Activated T-cell treated with anti-CD3 and anti-CD28 coated beads for 24 hours (primary cell): Measurements from ENCODE around the gene SEPTIN10.
"Not testable (repeated sequence)": the region's sequence is repeated elsewhere in the genome, so short reads cannot be mapped to it uniquely, and the experiment has no call there.

Experiments
- DNase-seq: peaks from one replicate; pipeline ENCODE4 v3.0.0-alpha.2; 2020; ENCODE audit warnings: low read depth

Gene SEPTIN10

DNA sequence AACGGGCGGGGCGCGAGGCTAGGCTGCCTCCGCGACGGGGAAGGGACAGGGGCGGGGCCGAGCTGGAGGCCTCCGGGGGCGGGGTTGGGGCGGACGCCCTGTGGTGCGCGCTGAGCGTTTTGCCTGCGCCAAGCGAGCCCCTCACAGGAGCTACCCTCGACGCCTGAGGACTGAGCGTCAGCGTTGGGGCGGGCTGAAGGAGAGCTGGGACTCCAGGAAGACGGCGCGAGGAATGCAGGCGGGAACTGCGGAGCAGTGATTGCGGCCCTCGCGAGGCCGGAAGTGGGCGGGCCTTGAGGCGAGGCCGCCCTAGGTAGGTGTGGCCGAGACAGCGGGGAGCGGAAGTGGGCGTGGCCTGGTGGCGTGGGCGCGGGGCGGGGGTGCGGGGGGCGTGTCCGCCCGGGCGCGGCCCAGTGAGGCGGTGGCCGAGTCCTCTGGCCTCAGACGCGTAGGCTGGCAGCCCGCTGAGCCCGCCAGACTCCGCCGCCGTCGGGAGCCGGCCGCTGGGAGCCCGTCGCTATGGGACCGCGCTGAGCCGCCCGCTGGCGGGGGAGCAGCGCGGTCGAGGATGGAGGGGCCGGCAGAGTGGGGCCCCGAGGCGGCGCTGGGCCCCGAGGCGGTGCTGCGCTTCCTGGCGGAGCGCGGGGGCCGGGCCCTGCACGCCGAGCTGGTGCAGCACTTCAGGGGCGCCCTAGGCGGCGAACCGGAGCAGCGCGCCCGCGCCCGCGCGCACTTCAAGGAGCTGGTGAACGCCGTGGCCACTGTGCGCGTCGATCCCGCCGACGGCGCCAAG lies at the start of gene SEPTIN10, which contains the start of gene SOWAHC:
TSS of gene SEPTIN10 (minus strand) at position 45 of the 793 bp plus-strand sequence. CDS start 139 bp downstream, outside the sequence.
TSS of gene SOWAHC (plus strand) at position 443 of the 793 bp plus-strand sequence. CDS start at position 569, 126 bp downstream.
- peak; percentile 60 for DNase-seq

DNA sequence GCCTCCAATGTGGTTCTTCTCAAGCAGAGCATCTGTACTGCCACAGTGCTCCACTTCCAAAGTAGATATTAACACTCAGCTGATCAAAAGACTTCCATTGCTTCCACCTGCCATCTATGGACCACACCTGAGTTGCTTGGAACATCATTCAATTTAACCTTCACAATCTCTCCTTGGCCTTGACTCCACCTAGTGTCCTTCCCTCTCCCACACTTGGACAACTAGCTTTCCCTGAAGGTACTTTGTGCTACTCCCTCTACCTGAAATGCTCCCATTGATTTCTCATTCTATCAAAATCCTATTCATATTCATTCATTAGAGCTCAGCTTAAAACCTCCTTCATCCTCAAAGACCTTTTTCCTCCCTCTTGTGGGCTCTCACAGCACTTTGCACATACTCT lies 49.1 kb upstream of the SEPTIN10 start:
- DNase-seq = no peak

DNA sequence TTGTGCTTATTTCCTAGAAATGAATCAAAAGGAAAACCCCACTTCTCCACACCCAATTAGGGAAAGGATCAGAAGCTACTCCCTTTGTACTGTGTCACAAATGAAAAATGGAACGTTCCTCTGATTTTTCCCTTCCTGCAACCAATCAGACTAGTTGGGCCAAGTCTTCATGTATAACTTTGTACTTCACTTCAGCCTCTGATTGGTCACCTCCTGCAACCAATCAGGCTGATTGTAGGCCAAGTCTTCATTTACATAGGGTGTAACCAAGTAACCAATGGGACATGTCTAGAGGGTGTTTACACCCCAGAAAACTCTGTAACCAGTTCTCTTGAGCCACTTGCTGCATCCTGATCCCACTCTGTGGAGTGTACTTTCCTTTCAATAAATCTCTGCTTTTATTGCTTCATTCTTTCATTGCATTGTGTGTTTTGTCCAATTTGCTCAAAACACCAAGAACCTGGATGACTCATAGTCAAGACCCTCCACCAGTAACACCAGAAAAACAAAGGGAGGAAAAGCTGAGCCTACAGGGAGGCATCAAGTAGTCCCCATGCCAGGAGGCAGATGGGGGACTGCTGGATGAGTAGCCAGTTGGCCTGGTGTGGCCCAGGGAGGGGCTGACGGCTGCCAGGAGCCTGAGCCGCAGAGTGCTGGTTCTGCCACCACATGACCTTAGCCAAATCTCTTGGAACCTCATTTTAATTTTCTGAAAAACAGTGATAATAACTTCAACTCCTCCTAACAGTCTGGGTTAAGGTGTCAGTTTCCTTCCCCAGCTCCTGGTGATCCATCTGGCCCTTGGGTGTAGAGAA lies 46.5 kb upstream of the SEPTIN10 start:
- no peak for DNase-seq

DNA sequence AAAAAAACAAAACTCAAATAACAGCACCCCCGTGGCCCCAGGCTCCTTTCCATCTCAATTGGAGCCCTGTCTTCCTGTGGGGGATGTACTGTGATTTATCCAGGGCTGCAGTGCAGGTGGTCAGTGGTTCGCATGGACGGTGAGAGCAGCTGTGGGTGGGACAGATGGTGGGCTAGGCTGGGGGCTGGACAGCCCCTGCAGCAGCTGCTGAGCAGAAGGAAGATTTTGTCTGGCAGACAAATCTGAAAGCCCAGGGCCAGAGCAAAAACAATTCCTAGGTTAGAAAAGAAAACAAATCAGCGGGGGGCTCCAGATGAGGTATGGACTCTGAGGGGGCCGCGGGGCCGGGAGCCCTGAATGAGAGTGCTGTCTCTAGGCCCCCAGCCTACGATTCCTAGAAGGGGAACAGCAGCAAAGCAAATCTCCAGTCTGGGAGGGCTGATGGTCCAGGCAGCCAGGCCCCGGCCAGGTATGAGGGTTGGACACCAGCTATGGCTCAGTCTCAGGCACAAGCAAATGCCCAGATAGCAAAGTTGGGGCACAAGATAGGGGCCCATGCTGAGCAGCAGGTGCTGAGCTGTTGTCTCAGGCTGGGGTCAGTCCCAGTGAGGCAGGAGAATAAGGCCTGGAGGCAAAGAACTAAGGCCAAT lies 45.8 kb upstream of the SEPTIN10 start:
- DNase-seq = no peak

DNA sequence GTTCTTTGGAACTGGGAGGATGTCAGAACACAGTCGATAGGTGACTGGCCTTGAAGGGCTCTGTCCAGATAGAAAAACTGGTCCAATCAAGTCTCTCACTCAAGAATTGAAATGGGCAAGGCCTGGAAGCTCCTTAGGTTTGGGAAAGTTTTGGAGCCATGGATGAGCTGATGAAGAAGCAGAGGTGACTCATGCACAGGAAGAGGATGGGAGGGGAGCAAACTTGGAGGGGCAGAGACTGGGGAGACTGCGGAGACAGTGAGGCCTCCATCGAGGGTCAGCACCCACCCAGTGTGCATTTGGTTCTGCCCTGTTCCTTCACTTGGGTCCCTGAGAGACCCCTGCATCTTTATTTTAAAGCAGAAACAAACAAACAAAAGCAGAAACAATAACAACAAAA lies 41.5 kb upstream of the SEPTIN10 start:
- DNase-seq = no peak

DNA sequence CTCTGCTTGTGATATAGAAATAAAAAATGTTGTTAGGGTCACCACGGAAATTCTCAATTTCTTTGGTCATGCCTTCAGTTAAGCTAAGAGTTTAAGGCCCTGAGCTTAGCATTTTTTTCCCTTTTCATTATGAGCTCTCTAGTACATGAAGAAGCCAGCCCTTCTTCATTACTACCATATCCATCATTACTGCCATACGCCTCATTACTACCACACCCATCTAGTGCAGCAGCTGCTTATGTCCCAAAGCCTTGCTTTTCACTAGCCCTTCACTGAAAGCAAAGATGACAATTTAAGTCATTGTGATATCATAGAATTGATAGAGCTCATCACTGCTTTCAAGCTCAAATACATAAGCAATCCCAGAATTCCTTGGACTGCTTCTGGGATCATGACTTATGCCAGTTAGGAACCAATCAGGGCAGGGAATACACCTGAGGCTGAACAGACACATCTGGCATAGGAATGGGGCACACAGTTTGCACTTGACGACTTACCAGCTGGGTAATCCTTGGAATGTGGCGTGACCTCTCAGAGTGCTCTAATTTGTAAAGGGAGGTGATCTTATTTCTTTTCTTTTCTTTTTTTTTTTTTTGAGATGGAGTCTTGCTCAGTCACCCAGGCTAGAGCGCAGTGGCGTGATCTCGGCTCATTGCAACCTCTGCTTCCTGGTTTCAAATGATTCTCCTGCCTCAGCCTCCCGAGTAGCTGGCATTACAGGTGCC lies 40.7 kb upstream of the SEPTIN10 start:
- no peak for DNase-seq

DNA sequence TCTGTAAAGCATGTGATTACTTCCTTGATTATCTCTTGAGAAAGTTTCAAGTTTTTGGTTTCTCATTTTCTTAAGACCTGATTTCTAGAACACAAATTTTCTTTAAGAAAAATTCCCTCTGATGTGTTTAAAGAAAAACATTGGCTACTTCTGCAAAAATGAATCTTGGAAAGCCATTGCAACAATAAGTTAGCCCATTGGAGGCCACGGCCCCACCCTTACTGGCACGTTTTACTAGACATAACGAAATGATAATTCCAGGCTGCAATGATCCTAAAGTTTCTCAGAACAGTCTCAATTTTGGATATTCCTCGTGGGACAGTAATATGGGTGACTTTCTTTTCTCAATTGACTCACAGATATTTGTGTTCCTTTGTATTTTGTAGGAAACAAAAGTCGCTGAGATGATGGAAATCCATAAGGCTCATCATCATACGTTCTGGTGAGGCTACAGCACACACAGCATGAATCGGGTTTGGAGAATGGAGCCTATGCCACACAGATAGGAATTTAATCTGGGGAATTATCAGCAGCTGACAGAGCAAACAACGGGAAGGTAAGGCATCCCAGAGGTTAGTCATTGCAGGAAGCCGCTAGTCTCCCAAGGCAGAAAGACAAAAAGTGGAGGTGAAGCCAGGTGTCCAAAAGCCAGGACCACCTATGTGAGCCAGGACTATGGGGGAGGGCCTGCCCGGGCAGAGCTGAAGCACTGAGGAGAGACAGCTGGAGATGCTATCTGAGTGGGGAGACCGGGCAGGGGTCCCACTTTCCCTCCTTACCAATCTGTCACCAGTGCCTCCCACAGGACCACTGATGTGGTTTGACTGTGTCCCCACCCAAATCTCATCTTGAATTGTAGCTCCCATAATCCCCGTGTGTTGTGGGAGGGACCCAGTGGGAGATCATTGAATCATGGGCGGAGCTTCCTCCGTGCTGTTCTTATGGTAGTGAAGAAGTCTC lies 36.2 kb upstream of the SEPTIN10 start:
- DNase-seq = no peak

DNA sequence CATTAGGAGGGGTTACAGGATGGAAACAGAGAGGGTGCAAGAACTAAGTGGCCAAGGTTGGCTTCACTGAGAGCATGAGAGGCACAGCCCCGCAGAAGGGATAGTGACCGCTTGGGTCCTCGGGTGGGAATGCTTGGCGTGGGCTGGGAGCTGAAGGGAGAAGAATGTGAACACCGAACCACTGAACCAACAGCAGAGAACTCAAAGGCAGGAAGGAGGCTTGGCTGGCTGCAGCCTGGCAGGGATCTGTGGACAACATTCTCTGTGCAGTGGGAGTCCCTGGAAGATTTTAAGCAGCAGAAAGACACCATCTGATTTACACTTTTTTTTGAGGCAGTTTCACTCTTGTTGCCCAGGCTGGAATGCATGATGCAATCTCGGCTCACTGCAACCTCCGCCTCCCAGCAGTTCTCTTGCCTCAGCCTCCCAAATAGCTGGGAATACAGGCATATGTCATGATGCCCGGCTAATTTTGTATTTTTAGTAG lies 34.3 kb upstream of the SEPTIN10 start:
- no peak for DNase-seq

DNA sequence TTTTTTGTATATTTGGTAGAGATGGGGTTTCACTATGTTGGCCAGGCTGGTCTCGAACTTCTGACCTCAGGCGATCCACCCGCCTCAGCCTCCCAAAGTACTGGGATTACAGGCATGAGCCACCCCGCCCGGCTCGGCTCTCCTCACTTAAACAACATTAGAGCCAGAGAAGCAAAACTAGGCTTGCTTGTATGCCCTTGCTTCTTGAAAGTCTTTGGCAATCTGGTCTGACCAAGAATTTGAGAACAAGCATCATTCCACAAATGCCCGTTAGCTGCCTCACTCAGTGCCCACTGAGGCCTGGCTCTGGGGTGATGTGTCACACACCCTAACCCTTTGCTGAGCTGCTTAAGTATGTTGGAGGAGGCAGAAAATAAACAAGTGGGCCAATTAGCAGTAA lies 33.9 kb upstream of the SEPTIN10 start:
- no peak for DNase-seq

DNA sequence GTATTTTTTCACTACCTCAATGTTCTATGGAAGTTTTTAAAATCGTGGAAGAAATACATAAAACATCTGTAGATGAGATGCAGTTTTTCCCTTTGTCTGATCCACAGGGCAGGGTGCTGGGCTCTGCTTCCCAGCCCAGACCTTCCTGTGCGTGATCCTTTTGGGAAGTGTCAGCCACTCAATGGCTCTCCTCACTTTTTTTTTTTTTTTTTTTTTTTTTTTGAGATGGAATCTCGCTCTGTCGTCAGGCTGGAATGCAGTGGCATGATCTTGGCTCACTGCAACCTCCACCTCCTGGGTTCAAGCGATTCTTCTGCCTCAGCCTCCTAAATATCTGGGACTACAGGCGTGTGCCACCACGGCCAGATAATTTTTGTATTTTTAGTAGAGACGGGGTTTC lies 33.2 kb upstream of the SEPTIN10 start:
- no peak for DNase-seq

DNA sequence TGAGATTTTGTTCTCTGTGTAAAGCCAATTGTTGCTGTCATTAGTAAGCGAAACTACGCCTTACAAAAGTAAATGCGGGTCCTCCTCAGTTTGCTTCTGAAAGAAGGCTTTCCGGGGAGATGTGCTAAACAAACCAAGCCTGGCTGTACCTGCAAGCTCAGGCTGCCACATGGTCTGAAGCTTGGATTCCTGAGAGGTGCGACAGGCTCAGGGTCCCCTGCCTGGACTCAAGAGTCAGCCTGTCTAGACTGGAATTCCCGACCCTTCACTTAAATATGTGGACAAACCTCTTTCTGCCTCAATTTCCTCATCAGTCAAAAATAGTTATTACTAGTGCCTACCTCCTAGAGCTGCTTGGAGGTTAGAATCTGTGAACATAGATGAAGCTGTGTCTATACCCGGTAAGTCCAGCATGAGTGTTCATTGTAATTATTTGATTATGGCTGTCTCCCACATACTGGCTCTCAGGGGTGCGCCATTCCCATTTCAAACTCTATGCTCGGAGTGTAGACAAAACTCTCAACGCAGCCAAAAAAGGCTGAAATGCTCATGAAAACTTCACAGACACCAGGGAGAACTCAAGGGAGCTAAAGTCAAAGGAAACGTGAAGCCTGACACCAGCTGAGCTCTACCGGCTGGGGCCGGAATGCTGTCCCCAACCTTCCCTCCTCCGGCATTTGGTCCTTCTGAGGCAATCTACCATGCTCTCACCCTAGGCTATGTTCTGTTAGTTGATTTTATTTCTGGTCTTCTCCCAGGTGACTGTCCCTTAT lies 31.8 kb upstream of the SEPTIN10 start:
- no peak for DNase-seq

DNA sequence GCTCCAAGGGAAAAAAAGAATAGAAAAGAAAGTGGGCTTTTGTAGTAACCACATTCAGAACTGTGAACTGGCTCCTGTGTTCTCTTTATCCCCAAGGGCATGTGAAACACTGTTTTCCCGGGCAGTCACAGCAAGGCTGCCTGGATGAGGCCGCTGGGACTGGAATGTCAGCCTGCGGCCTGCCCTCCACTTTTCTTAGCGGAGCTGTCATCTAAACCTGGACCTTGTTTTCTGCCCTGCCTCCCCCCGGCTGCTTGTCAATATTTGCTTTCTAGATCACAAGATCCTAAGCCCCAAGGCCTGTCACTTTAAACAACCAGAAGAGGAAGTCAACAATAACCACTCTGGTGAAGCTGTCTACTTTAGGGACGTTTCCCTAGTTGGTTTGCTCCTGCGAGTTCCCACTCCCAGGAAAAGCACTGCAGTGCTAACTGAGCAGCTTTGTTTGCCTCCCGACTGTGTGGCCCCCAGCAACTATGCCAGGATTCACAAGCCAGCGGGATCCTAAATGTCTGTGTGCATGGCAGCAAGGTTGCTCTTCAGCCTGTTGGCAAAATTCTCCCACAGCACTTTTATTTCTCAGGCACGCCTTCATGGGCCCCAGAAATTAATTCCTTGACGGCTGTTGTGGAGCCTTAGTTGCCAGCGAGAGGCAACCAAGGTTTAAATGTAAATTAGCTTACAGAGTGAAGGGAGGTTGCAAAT lies 31.0 kb upstream of the SEPTIN10 start:
- DNase-seq = no peak

DNA sequence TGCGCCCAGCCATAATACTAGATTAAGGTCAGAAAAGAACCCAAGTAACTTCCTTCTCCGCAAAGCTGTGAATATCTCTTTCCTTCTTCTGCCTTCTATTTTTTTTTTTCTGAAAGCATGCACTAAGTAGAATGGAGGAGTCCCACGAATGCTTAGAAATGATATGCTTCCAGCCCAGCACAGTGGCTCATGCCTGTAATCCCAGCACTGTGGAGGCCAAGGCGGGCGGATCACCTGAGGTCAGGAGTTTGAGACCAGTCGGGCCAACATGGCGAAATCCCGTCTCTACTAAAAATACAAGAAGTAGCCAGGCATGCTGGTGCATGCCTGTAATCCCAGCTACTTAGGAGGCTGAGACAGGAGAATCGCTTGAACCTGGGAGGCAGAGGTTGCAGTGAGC lies 26.2 kb upstream of the SEPTIN10 start:
- not testable (repeated sequence) for DNase-seq

DNA sequence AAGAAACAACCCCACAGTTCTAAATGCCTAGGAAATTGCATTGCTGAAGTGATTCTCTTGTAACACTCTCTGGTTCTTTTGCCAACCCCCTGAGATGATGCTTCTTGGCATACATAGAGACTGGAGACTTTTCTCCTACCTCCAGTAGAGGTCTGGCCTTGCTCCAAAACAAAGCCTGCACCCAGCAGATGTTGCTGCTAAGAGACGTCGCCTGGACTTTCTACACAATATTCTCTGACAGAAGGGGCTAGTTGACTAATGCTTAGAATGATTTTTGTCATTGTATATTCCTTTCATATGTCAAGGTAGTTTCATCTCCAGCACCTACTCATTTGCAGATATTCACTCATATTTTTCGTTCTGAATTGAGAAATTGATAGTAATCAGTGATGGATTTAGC lies 25.0 kb upstream of the SEPTIN10 start:
- DNase-seq = no peak

DNA sequence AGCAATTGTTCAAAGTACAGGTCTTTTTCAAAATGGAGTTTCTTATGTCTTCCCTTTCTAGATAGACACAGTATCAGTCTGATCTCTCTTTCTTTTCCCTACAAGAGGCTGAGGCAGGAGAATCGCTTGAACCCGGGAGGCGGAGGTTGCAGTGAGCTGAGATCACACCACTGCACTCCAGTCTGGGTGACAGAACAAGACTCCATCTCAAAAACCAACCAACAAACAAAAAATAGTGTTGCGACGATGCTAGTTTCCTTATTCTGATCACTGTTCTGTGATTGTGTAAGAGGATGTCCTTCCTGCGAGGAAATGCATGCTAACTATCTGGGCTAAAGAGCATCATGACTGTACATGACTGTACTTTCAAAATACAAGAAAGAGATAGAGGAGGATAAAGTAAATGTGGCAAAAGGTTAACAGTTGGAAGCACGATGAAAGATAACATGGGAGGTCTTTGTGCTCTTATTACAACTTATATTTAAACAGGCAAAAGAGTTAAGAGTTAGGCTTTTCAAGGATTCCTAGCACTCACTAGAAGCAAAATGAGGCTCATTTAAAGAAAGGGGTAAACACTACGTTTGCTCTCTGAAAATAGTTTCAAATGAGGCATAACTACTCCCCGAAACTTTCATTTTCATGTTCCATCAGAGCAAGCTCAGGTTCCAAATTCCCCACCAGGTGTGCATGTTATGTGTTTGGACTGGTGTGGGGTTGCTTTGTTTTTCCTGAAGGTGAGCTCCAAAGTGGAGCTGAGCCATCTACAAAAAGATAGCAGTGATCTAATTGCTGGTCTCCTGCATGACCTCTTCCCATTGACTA lies 24.2 kb upstream of the SEPTIN10 start:
- no peak for DNase-seq

DNA sequence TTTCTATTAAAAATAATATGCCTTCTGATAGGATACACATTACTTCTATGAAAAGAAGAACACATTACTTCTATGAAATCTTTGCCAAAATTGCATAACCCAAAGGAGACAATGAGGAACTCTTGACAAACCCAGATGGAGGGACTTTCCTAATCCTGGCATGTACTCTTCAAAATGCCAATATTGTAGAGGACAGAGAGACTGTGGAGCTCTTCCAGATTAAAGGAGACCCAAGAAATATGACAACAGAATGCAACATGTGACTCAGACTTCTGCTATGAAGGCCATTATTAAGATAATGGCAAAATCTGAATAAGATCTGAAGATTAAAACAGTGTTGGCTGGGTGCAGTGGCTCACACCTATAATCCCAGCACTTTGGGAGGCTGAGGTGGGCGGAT lies 22.6 kb upstream of the SEPTIN10 start:
- DNase-seq = no peak

DNA sequence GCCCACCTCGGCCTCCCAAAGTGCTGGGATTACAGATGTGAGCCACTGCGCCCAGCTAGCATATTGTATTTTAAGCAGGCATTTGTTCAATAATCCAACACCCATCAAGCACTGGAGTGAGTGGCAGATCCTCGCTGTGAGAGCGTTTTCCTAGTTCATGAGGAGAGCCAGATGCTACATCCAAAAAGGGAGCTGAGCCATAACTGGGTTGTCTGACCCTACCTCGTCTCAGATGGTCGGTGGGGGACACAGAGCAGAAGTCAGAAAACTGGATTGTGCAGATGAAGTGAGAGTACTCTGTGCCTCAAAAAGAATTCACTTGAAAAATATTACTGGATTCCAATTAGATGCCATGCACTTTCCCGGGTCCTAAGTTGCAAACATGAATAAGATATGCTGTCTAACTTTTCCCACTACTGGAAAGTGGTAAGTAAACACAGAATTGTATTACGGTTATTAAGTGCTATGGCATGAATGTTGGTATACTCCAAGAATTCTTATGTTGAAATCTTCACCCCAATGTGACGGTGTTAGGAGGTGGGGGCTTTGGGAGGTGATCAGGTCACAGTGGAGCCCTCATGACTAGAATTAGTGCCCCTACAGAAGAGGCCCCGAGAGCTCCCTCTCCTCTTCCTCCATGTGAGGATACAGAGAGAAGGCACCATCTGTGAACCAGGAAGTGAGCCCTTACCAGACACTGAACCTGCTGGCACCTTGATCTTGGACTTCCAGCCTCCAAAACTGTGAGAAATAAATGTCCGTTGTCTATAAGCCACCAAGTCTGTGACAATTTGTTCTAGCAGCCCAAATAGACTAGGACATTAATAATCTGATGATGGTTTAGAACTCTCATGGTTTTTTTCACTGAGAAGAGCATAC lies 21.9 kb upstream of the SEPTIN10 start:
- DNase-seq = no peak
